ENCODE measurements around the gene IQCN. TPM values are rescaled to one million over a fixed set of nuclear protein-coding genes. Genes with fewer than 3 reads are reported as not detected.

IQCN gene
- total RNA-seq, 1 donor from 2014 or later, result 1.3 TPM

GRCh38 chr19:18280247-18281081 lies 6.2 kb upstream of the IQCN start:
- DNase-seq (ENCODE audit: low read depth), result no peak
- H3K4me3 ChIP-seq (ENCODE audit: low read depth, low read length), result peak overlapping the region; percentile 97
- no peak for TF ChIP-seq CTCF (conservative IDR thresholded peaks at IDR 0.05; ENCODE audit: low read depth, low read length)

DNA sequence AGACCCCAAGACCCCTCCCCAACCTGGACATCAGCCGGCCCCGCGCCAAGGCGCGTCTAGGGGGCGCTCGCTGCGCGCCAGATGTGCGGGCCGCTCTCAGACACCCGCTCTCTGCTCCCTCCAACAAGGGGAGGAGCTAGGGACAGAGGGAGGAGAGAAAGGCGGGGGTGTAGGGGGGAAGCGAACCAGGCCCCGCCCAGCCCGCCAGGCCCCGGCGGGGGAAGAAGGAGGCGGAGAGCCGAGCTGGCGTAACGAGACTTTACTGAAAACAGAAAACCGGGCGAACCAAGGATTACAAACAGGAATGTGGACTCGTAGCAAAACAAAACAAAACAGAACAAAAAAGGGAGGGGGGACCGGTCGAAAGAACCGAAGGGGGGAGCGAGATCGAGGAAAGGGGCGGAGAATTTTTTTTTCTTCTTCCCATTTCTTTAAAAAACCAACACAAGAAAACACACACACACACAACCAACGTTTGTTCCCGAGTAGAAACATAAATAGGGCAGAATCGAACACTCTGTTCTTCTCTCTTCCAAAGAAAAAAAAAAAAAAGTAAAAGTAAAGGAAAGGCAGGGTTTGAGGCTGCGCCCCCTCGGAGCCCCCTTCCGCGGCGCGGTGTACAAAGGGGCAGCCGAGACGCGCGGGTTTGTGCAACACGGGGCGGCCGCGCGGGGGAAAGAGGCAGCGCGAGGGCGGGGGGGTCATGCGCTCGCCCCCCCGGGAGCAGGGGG lies 5.4 kb upstream of the IQCN start:
- TF ChIP-seq CTCF (conservative IDR thresholded peaks at IDR 0.05; ENCODE audit: low read depth, low read length), result peak; percentile 86
- peak overlapping the region; percentile 97 for H3K4me3 ChIP-seq (ENCODE audit: low read depth, low read length)
- no peak for DNase-seq (ENCODE audit: low read depth)

- peak overlapping the region; percentile 97 for H3K4me3 ChIP-seq (ENCODE audit: low read depth, low read length)
- TF ChIP-seq CTCF (conservative IDR thresholded peaks at IDR 0.05; ENCODE audit: low read depth, low read length), result no peak
- DNase-seq (ENCODE audit: low read depth), result no peak
Observed at GRCh38 chr19:18279266-18279515, 4.9 kb upstream of the IQCN start.

DNA sequence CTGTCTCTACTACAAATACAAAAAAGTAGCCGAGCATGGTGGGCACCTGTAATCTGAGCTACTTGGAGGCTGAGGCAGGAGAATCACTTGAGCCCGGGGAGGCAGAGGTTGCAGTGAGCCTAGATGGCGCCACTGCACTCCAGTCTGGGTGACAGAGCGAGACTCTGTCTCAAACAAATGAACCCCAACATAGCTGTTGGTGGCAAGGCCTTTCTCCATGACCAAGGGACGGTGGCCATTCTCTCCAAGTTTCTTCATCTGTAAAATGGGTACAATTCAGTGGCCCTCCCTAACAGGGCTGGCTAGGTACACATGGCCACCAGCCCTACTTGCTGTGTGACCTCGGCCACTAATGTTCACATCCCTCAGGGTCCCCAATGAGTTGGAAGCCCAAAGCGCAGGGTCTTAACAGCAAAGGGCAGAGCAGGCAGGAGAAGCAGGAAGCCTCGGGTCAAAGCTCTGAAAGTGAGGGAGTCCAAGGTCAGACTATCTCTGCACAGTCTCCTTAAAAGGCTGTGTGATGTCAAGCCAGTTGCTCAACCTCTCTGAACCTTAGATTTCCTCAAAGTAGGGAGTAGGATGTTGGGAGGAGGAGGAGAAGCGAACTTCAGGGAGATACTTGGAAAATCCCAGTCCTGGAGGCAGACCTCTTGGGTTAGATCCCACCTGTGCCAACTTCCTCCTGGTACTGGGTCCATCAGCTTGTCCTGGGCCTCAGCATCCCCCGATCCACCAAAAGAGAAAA lies 4.4 kb upstream of the IQCN start:
- DNase-seq (ENCODE audit: low read depth), result no peak
- TF ChIP-seq CTCF (conservative IDR thresholded peaks at IDR 0.05; ENCODE audit: low read depth, low read length), result peak; percentile 45
- H3K4me3 ChIP-seq (ENCODE audit: low read depth, low read length), result peak overlapping the region; percentile 97

DNA sequence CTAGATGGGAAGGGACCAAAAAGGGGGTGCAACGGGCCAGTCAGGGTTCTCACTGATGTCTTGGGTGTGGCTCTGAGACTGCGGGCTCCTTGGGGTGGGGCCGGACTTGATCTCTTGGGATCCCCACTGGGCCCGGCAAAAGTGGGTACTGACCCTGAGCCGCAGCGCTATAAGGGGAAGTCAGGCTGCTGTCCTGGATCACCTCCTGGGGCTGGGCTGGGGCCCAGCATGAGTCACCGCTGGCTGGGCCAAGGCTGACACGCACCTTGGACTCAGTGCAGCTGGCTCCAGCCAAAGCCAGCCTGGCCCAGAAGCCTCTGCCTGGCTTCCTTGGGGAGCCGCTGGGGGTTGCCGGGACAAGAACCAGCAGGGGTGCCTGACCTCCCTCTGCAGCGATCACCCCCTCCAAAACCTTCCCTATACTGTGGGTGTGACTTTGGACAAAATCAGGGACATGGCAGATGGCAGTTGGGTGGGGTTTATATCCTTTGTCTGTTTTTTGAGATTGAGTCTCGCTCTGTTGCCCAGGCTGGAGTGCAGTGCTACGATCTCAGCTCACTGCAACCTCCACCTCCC lies 617 bp upstream of the IQCN start:
- DNase-seq (ENCODE audit: low read depth), result no peak
- no peak overlapping the region for H3K4me3 ChIP-seq (ENCODE audit: low read depth, low read length)
- no peak for TF ChIP-seq CTCF (conservative IDR thresholded peaks at IDR 0.05; ENCODE audit: low read depth, low read length)

- no peak for DNase-seq (ENCODE audit: low read depth)
- no peak overlapping the region for H3K4me3 ChIP-seq (ENCODE audit: low read depth, low read length)
- no peak for TF ChIP-seq CTCF (conservative IDR thresholded peaks at IDR 0.05; ENCODE audit: low read depth, low read length)
Observed at GRCh38 chr19:18273561-18274218, 562 bp downstream of the IQCN start.
